Central memory CD8-positive, alpha-beta T cell (primary cell): ENCODE results near the gene STAT5B.
"Not testable (repeated sequence)": the region's sequence is repeated elsewhere in the genome, so short reads cannot be mapped to it uniquely, and the experiment has no call there.

ENCODE experiments used
- ATAC-seq: fragments of 150-1000 bp; cut with Tn5 transposase; replicated peaks from 2 replicates; pipeline ENCODE4 v1.10.0; 2022; ENCODE audit warnings: mild to moderate bottlenecking, moderate FRiP score, moderate number of reproducible peaks; ENCODE audit not compliant: poor library complexity, severe bottlenecking; ENCODE audit errors: extremely low read depth
- DNase-seq, 2 donors: peaks; one replicate each; pipeline ENCODE4 v3.0.0; 2021; ENCODE audit warnings: low spot score in 2 of 2
- H3K27ac Mint-ChIP-seq: one replicate; pipeline ENCODE4 v1.8.0; 2022; ENCODE audit warnings: low read depth, mild to moderate bottlenecking, moderate library complexity, mixed read lengths
- H3K27me3 Mint-ChIP-seq: one replicate; pipeline ENCODE4 v1.8.0; 2022; ENCODE audit warnings: mixed read lengths
- H3K36me3 Mint-ChIP-seq: one replicate; pipeline ENCODE4 v1.8.0; 2022; ENCODE audit warnings: mild to moderate bottlenecking, moderate library complexity, mixed read lengths; ENCODE audit not compliant: insufficient read depth
- H3K4me1 Mint-ChIP-seq: one replicate; pipeline ENCODE4 v1.8.0; 2022; ENCODE audit warnings: mixed read lengths
- H3K4me3 Mint-ChIP-seq: one replicate; pipeline ENCODE4 v1.8.0; 2022; ENCODE audit warnings: mild to moderate bottlenecking, moderate library complexity, mixed read lengths
- H3K9me3 Mint-ChIP-seq: one replicate; pipeline ENCODE4 v1.8.0; 2022; ENCODE audit warnings: mixed read lengths

The STAT5B gene

DNA sequence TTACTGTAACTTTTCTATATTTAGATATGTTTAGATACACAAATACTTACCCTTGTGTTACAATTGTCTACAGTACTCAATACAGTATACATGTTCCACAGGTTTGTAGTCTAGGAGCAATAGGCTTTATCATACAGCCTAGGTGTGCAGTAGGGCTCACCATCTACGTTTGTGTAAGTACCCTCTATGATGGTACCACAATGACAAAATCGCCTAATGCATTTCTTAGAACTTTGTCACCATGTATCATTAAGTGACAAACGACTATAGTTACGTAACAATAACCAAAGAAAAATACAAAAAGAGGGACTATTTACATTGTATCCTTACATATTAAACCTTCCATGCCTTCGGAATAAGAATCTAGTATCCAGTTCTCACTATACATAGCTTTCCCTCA is 8.0 kb downstream of the STAT5B start:
- Mint-ChIP-seq H3K4me1 (peaks cover 57% of the 10 kb centered on the region), H3K36me3 (peaks cover 31% of the 10 kb centered on the region), H3K27ac (peak overlapping the region; percentile 98), H3K9me3 (no peaks in the 10 kb centered on the region), H3K27me3 (no peaks in the 10 kb centered on the region), H3K4me3 (peak overlapping the region; percentile 42)
- no peak for DNase-seq
- no peak for ATAC-seq

DNA sequence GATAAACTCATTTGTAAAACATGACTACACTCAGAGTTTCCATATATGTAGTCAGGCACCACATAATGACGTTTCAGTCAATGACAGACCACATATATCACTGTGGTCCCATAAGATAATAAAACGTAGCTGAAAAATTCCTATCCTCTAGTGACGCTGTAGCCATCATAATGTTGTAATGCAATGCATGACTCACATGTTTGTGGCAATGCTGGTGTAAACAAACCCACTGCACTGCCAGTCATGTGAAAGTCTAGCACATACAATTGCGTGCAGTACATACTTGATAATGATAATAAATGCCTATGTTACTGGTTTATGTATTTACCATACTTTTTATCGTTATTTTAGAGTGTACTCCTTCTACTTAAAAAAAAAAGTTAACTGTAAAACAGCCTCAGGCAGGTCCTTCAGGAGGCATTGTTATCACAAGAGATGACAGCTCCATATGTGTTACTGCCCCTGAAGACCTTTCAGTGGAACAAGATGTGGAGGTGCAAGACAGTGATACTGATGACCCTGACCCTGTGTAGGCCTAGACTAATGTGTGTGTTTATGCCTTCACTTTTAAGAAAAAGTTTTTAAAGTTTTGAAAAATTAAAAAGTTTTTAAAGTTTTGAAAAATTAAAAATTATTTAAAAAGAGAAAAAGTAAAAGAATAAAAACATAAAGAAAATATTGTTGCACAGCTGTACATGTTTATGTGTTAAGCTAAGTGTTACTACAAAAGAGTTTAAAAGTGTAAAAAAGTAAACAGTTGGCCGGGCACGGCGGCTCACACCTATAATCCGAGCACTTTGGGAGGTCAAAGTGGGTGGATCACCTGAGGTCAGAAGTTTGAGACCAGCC is 9.0 kb downstream of the STAT5B start:
- Mint-ChIP-seq H3K27me3 (no peaks in the 10 kb centered on the region), H3K9me3 (no peaks in the 10 kb centered on the region), H3K27ac (peak overlapping the region; percentile 98), H3K4me3 (peak overlapping the region; percentile 38), H3K4me1 (peaks cover 47% of the 10 kb centered on the region), H3K36me3 (peaks cover 24% of the 10 kb centered on the region)
- ATAC-seq = peak; percentile 94
- DNase-seq = peak in 1 of 2 donors; percentile 76

DNA sequence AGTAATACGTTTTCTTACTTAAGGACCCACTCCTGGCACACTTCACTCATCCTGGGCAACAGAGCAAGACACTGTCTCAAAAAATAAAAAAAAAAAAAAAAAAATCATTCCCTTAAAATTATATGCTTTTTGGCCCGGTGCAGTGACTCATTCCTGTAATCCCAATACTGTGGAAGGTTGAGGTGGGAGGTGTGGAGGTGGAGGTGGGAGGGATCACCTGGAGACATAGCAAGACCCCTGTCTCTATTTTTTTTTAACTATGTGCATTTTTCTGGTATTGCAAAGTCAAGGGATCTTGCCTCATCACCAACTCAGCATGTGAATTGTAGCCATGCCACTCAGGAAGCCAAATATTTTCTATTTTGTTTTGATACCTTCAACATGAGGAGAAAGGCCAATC is 9.7 kb downstream of the STAT5B start:
- no peak for ATAC-seq
- Mint-ChIP-seq H3K27ac (peak overlapping the region; percentile 98), H3K4me1 (peaks cover 41% of the 10 kb centered on the region)

DNA sequence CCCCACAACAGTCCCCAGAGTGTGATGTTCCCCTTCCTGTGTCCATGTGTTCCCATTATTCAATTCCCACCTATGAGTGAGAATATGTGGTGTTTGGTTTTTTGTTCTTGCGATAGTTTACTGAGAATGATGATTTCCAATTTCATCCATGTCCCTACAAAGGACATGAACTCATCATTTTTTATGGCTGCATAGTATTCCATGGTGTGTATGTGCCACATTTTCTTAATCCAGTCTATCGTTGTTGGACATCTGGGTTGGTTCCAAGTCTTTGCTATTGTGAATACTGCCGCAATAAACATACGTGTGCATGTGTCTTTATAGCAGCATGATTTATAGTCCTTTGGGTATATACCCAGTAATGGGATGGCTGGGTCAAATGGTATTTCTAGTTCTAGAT is 11.8 kb downstream of the STAT5B start:
- H3K4me3 Mint-ChIP-seq, H3K27ac Mint-ChIP-seq, H3K9me3 Mint-ChIP-seq, DNase-seq, H3K27me3 Mint-ChIP-seq, ATAC-seq: not testable (repeated sequence)
- Mint-ChIP-seq H3K4me1 (peaks cover 22% of the 10 kb centered on the region), H3K36me3 (peaks cover 15% of the 10 kb centered on the region)

More for the DNA sequence above, 9.7 kb downstream of the STAT5B start:
- H3K4me3 Mint-ChIP-seq = peak overlapping the region; percentile 38
- DNase-seq = no peak
- no peaks in the 10 kb centered on the region for H3K27me3 Mint-ChIP-seq
- peaks cover 20% of the 10 kb centered on the region for H3K36me3 Mint-ChIP-seq
- H3K9me3 Mint-ChIP-seq = no peaks in the 10 kb centered on the region

DNA sequence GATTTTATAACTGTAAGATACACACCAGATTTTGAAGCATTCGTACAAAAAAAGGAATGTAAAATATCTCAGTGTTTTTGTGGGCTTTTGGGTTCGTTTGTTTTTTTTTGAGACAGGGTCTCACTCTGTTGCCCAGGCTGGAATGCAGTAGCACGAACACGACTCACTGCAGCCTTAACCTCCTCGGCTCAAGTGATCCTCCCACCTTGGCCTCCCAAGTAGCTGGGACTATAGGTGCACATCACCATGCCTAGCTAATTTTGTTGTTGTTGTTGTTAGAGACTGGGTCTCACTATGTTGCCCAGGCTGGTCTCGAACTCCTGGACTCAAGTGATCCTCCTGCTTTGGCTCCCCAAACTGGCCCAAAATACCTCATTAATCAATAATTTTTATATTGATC is 15.9 kb downstream of the STAT5B start:
- no peak for DNase-seq
- Mint-ChIP-seq H3K27ac (no peak overlapping the region), H3K27me3 (no peaks in the 10 kb centered on the region), H3K4me3 (no peak overlapping the region), H3K36me3 (peaks cover 3% of the 10 kb centered on the region), H3K9me3 (no peaks in the 10 kb centered on the region), H3K4me1 (peaks cover 13% of the 10 kb centered on the region)
- ATAC-seq = no peak

DNA sequence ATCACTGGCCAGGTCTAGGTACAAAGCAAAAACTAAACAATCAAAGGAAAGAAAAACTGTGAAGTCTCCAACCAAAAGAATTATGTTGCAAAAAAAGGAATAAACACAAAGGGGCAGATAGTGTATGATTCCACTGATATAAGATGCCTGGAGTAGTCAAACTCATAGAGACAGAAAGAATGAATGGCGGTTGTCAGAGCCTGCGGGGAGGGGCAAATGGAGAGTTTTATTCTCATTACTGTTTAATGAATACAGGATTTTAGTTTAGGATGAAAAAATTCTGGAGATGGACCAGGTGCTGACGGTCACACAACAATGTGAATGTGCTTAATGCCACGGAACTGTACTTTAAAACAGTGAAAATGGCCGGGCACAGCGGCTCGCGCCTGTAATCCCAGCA is 20.7 kb downstream of the STAT5B start:
- H3K27ac Mint-ChIP-seq = peak overlapping the region; percentile 10
- H3K4me1 Mint-ChIP-seq = peaks cover 37% of the 10 kb centered on the region
- H3K4me3 Mint-ChIP-seq = no peak overlapping the region
- H3K27me3 Mint-ChIP-seq = no peaks in the 10 kb centered on the region
- H3K36me3 Mint-ChIP-seq = peaks cover 5% of the 10 kb centered on the region
- ATAC-seq = no peak
- no peaks in the 10 kb centered on the region for H3K9me3 Mint-ChIP-seq
- no peak for DNase-seq

DNA sequence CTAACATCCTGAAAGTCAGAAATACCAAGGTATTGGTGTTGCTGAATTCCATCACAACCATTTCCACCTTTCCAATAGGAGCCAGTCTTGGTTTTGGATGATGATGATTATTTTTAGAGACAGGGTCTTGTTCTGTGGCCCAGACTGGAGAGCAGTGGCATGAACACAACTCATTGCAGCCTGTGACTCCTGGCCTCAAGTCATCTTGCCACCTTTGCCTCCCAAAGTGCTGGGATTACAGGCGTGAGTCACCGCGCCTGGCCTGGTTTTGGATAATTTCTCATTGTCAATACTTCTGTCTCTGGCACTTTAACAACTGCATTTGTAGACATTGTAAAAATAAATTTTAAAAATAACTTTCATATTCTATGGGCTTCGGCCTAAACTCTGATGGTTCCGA is 22.6 kb downstream of the STAT5B start:
- Mint-ChIP-seq H3K9me3 (no peaks in the 10 kb centered on the region), H3K27ac (peak overlapping the region; percentile 71), H3K27me3 (no peaks in the 10 kb centered on the region), H3K4me3 (no peak overlapping the region), H3K4me1 (peaks cover 52% of the 10 kb centered on the region), H3K36me3 (peaks cover 17% of the 10 kb centered on the region)
- ATAC-seq (no peak), DNase-seq (no peak)

DNA sequence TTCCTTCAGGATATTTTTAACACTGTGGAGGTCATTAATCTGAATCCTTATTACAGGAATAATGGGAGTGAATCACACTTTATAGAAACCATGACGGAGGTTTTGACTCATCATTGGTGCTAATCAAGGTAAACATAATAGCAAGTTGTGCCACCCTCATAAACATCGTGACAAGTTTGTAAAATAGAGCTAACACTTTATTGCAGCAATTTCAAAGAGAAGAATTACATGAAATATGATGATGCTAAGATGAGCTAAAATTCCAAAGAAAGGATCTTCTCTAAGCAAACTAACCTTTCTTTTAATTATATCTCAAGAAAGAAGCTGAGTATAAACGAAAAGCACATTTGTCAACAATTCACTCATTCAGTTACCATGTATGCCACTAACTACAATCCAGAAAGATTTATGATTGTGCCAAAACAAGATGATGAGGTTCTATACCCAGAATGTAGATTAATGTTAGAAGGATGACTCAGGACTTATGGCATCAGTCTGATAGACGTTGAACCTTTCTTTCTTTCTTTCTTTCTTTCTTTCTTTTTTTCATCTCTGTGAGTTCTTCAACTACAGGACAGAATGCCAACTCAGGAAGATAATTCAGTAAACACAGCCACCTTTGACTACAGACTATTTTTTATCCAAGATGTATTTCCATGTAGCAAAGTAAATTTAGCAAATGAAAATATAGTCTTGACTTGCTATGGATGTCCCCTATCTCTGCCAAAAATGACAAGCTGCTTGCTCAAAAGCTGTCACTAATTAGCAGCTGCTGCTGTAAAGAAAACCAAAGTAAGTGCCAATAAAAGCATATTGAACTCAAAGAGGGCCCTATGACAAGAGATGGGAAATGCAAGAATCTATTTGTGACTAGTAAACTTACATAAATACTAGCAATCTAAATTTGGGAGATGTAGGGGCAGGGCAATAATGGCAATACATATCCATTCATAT is 23.3 kb downstream of the STAT5B start:
- H3K27ac Mint-ChIP-seq = peak overlapping the region; percentile 71
- H3K9me3 Mint-ChIP-seq = no peaks in the 10 kb centered on the region
- H3K27me3 Mint-ChIP-seq = no peaks in the 10 kb centered on the region
- no peak for ATAC-seq
- H3K4me3 Mint-ChIP-seq = no peak overlapping the region
- DNase-seq = no peak
- peaks cover 21% of the 10 kb centered on the region for H3K36me3 Mint-ChIP-seq
- peaks cover 57% of the 10 kb centered on the region for H3K4me1 Mint-ChIP-seq

DNA sequence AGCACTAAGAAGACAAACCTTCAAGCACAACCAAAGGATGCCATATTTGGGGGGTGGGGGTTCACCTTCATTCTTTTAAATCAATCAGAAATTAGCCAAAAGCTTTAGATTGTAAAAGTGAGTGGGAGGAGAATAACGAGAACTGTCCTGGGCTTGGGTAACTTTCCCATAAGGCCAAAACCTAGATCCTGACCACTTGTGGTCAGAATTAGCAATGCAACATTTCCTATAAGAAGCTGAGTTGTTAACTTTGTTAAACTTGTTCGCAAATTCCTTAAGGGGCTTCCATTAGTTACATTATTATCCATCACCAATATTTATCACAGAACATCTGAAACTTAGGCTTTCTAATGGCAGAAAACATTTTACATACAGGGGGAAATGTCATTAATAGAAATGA is 25.1 kb downstream of the STAT5B start:
- peaks cover 64% of the 10 kb centered on the region for H3K4me1 Mint-ChIP-seq
- peak overlapping the region; percentile 98 for H3K27ac Mint-ChIP-seq
- H3K4me3 Mint-ChIP-seq = peak overlapping the region; percentile 83
- DNase-seq (no peak), ATAC-seq (no peak)
- H3K36me3 Mint-ChIP-seq = peaks cover 21% of the 10 kb centered on the region
- no peaks in the 10 kb centered on the region for H3K9me3 Mint-ChIP-seq
- H3K27me3 Mint-ChIP-seq = no peaks in the 10 kb centered on the region

DNA sequence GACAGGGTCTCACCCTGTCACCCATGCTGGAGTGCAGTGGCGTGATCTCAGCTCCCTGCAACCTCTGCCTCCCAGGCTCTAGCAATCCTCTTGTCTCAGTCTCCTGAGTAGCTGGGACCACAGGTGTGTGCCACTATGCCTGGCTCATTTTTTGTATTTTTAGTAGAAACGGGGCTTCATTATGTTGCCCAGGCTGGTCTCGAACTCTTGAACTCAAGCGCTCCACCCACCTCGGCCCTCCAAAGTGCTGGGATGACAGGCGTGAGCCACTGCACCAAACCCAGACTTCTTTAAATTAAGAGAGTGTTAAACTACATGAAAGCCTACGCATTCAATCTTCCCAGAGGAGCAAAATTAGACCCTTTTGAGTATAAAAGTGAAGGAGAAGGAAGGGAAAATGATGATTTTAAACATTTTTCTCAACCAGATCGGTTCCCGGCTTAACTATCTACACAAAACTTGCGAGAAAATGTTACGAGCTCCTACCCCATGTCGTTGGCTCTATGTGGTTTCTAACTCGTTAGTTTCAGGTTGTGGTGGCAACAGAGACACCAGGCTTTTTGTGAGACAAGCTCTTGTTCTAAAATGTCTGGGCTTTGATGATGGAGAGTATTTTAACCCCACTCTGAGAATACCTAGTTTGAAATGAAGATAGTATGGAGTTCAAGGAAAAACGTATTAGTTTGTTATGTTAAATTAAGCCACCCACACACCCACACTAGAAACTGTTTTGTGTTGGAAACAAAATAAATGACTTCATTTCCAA is 26.3 kb downstream of the STAT5B start:
- Mint-ChIP-seq H3K4me3 (peak overlapping the region; percentile 83), H3K27me3 (no peaks in the 10 kb centered on the region), H3K27ac (peak overlapping the region; percentile 98), H3K4me1 (peaks cover 61% of the 10 kb centered on the region), H3K36me3 (peaks cover 18% of the 10 kb centered on the region), H3K9me3 (no peaks in the 10 kb centered on the region)
- ATAC-seq (peak; percentile 63), DNase-seq (peak in 1 of 2 donors; percentile 58)

DNA sequence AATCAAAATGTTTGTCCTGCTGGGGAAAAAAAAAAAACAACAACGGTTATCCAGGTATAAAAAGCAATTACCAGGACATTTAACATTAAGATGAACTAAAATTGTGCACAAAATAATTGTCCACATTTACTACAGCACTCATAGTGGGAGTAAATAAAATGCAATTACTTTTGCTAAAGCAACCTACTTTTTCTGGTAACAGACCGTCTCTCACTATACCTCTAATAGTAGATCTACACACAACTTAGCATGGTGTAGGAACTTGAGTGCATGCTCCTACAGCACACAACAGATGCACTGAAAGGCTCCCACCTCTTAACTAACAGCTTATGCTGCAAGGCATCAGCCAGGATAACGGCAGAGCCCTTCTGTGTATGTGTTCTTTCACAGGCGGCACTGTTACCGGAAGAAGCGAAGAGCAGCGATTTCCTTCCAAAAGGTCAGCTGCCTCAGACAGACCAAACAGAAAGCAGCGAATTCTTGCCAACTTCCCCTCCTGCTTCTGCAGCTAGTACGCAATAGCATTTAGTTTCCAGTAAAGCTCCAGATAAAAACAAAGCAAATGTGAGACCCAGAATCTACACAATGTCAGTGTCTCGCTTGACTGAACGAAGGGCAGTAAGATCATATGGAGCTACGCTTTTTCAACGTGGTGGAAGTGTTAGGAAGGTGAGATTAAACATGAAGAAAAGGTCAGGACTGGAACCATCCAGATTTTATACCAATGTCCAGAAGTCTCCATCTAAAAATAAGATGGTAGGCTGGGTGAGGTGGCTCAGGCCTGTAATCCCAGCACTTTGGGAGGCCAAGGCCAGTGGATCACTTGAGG is 27.6 kb downstream of the STAT5B start:
- DNase-seq = peak; percentile 57 to 81
- Mint-ChIP-seq H3K4me1 (peaks cover 56% of the 10 kb centered on the region), H3K27ac (peak overlapping the region; percentile 98), H3K4me3 (peak overlapping the region; percentile 83), H3K27me3 (no peaks in the 10 kb centered on the region), H3K9me3 (no peaks in the 10 kb centered on the region), H3K36me3 (peaks cover 17% of the 10 kb centered on the region)
- ATAC-seq = peak; percentile 89
